Measurements from ENCODE around the gene ZNF808. TPM values are rescaled to one million over a fixed set of nuclear protein-coding genes. Genes with fewer than 3 reads are reported as not detected.
"Not testable (repeated sequence)": the region's sequence is repeated elsewhere in the genome, so short reads cannot be mapped to it uniquely, and the experiment has no call there.

Gene ZNF808
- total RNA-seq, 6 experiments from 2014 or later = 3.3 to 12.3 (median 5.8) TPM

GRCh38 chr19:52516191-52516590 is 11.3 kb upstream of the ZNF808 start:
- intact Hi-C loops (cut with DNase I) = no loop called here
- H3K9me3 ChIP-seq = no peaks in the 10 kb centered on the region

GRCh38 chr19:52518646-52519045 is 8.8 kb upstream of the ZNF808 start:
- Histone ChIP-seq H3K27ac (no peak overlapping the region), H3K36me3 (no peaks in the 10 kb centered on the region), H3K4me3 (no peak overlapping the region), H3K9me3 (no peaks in the 10 kb centered on the region), H3K27me3 (no peaks in the 10 kb centered on the region), H3K4me1 (no peaks in the 10 kb centered on the region)
- WGBS (ENCODE audit: insufficient coverage, low coverage, low lambda C conversion rate, missing lambda C conversion rate) = 0% methylated on average over 2 of the region's 2 CpGs
- ATAC-seq (no peak), DNase-seq (no peak)
- TF ChIP-seq POLR2A (IDR thresholded peaks at IDR 0.05) (no peak), CTCF (IDR thresholded peaks at IDR 0.05) (no peak)
- intact Hi-C loops (cut with DNase I) = no loop called here

More at GRCh38 chr19:52516191-52516590, 11.3 kb upstream of the ZNF808 start:
- no peak for ATAC-seq
- Histone ChIP-seq H3K4me3 (no peak overlapping the region), H3K27me3 (no peaks in the 10 kb centered on the region), H3K36me3 (no peaks in the 10 kb centered on the region), H3K4me1 (no peaks in the 10 kb centered on the region), H3K27ac (no peak overlapping the region)
- 69% methylated on average over 5 of the region's 5 CpGs for whole genome bisulfite sequencing (ENCODE audit: insufficient coverage, low coverage, low lambda C conversion rate, missing lambda C conversion rate)
- DNase-seq = no peak
- TF ChIP-seq CTCF (IDR thresholded peaks at IDR 0.05) (no peak), POLR2A (IDR thresholded peaks at IDR 0.05) (no peak)

DNA sequence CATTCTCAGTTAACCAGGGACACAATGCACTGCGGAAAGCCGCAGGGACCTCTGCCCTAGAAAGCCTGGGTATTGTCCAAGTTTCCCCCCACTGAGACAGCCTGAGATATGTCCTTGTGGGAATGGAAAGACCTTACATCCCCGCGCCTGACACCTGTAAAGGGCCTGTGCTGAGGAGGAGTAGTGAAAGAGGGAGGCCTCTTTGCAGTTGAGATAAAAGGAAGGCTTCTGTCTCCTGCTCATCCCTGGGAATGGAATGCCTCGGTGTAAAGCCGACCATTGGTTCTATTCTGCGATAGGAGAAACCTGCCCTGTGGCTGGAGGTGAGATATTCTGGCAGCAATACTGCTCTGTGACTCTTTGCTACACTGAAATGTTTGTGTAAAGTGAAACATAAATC is 8.3 kb upstream of the ZNF808 start:
- H3K36me3 ChIP-seq; DNase-seq; H3K27me3 ChIP-seq; H3K9me3 ChIP-seq; H3K4me3 ChIP-seq; H3K4me1 ChIP-seq; ATAC-seq; H3K27ac ChIP-seq; intact Hi-C loops (cut with DNase I): not testable (repeated sequence)
- WGBS (ENCODE audit: insufficient coverage, low coverage, low lambda C conversion rate, missing lambda C conversion rate) = 20% methylated on average over 5 of the region's 7 CpGs

DNA sequence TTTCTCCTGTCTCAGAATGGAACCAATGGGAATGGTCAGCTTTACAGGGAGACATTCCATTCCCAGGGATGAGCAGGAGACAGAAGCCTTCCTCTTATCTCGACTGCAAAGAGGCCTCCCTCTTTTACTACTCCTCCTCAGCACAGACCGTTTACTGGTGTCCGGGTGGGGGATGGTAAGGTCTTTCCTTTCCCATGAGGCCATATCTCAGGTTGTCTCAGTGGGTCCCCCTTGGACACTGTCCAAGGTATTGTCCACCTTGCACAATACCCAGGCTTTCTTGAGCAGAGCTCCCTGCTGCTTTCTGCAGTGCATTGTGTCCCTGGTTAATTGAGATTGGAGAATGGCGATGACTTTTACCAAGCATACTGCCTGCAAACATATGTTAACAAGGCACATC is 7.5 kb upstream of the ZNF808 start:
- H3K36me3 ChIP-seq = no peaks in the 10 kb centered on the region
- H3K9me3 ChIP-seq = no peaks in the 10 kb centered on the region
- WGBS (ENCODE audit: insufficient coverage, low coverage, low lambda C conversion rate, missing lambda C conversion rate) = 21% methylated on average over 4 of the region's 4 CpGs
- H3K4me1 ChIP-seq = no peaks in the 10 kb centered on the region
- no peaks in the 10 kb centered on the region for H3K27me3 ChIP-seq
- ATAC-seq (no peak), DNase-seq (no peak)
- no peak overlapping the region for H3K4me3 ChIP-seq
- TF ChIP-seq CTCF (IDR thresholded peaks at IDR 0.05) (no peak), POLR2A (IDR thresholded peaks at IDR 0.05) (no peak)
- no peak overlapping the region for H3K27ac ChIP-seq
- intact Hi-C loops (cut with DNase I) = no loop called here

DNA sequence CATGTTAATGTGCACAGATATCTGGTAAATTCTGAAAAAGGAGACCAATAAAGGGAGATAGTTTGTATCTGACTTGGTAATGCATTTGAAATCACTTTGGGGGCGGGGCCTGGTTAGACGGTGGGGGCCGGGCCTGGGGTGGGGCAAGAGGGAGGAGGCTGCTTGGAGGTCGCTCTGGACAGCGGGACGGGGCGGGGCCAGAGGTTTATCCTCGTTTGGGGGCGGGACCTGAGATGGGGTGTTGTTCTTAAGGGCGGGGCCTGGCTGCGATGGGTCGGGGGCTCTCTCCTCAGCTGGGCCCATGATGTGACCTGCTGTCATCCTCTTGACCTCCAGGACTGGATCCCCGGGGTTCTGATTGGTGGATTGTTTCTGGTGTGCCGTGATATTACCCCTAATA is 4.9 kb upstream of the ZNF808 start:
- ATAC-seq (no peak), DNase-seq (no peak)
- Histone ChIP-seq H3K9me3 (no peaks in the 10 kb centered on the region), H3K4me3 (no peak overlapping the region), H3K36me3 (no peaks in the 10 kb centered on the region), H3K4me1 (no peaks in the 10 kb centered on the region), H3K27ac (no peak overlapping the region), H3K27me3 (no peaks in the 10 kb centered on the region)
- intact Hi-C loops (cut with DNase I) = no loop called here
- WGBS (ENCODE audit: insufficient coverage, low coverage, low lambda C conversion rate, missing lambda C conversion rate) = 26% methylated on average over 3 of the region's 14 CpGs
- TF ChIP-seq POLR2A (IDR thresholded peaks at IDR 0.05) (no peak), CTCF (IDR thresholded peaks at IDR 0.05) (no peak)

All from right lobe of liver (tissue), 6 donors.